AG09309 (cell line): Measurements from ENCODE around the gene DHRS2.

Experiments used
- DNase-seq: peaks from one replicate; pipeline ENCODE4 v3.0.0-alpha.2; 2010; ENCODE audit warnings: low read depth
- H3K4me3 ChIP-seq: 2 replicates; pipeline ENCODE4 v1.5.1; 2011; ENCODE audit warnings: mild to moderate bottlenecking, low read depth, low read length, moderate library complexity; ENCODE audit not compliant: control insufficient read depth
- TF ChIP-seq, protein P1 (sequence below): IDR thresholded peaks from 2 replicates; pipeline ENCODE4 v1.5.1; 2011; ENCODE audit warnings: mild to moderate bottlenecking, low read depth, low read length, inconsistent platforms; ENCODE audit not compliant: insufficient read depth, control insufficient read depth; ENCODE audit errors: missing control alignments

Gene DHRS2

DNA sequence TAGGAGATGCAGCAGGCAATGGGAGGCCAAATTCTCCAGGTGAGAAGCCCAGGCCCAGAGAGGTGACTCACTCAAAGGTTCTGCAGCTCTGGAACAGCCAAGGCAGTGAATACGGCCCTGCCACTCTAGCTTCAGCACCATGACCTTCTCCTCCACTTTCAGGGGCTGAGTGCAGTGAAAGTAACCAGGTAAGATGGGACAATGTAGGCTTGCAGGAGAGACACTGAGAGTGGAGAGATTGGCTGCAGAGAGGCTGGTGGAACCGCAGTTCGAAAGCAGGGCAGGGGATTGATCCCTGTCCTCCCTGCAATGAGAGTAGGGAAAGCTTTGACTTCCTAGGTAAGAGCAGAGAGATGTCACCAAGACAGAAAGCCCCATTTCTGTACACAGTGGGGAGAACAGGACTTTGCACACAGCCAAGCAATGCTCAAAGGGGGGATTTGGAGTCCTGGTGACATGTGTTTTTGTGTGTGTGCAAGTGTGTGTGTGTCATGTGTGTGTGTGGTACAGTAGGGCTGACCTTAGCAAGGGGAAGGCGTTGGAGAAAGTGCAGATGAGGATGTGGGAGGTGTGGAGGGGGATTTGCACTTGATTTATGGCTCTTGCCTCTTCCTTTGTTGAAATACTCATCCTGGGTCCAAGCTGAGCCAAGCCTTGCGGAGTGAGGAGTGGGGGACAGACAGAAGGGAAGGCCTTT lies 12.7 kb downstream of the DHRS2 start:
- no peak for DNase-seq
- H3K4me3 ChIP-seq: no peak overlapping the region
- TF ChIP-seq, protein P1, sequence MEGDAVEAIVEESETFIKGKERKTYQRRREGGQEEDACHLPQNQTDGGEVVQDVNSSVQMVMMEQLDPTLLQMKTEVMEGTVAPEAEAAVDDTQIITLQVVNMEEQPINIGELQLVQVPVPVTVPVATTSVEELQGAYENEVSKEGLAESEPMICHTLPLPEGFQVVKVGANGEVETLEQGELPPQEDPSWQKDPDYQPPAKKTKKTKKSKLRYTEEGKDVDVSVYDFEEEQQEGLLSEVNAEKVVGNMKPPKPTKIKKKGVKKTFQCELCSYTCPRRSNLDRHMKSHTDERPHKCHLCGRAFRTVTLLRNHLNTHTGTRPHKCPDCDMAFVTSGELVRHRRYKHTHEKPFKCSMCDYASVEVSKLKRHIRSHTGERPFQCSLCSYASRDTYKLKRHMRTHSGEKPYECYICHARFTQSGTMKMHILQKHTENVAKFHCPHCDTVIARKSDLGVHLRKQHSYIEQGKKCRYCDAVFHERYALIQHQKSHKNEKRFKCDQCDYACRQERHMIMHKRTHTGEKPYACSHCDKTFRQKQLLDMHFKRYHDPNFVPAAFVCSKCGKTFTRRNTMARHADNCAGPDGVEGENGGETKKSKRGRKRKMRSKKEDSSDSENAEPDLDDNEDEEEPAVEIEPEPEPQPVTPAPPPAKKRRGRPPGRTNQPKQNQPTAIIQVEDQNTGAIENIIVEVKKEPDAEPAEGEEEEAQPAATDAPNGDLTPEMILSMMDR: no peak

DNA sequence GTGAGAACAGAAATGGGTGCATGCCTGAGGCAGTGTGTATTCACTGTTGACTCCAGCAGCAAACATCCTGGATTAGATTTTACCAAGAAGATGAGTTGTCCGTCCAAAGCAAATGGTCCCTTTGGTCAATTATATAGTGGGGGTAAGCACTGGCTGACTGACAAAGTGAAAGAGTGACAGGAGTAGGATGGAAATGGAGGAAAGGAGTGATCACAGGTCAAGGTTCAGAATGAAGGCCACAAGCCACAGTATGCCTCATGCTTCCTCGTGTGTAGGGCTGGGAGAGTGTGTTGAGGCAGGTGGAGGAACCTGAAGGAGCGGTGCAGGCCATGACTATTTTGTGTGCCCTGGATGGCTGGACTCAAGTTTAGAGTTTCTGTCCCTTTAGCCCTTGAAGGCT lies 14.3 kb downstream of the DHRS2 start:
- no peak overlapping the region for H3K4me3 ChIP-seq
- no peak for DNase-seq
- TF ChIP-seq, protein P1: no peak

DNA sequence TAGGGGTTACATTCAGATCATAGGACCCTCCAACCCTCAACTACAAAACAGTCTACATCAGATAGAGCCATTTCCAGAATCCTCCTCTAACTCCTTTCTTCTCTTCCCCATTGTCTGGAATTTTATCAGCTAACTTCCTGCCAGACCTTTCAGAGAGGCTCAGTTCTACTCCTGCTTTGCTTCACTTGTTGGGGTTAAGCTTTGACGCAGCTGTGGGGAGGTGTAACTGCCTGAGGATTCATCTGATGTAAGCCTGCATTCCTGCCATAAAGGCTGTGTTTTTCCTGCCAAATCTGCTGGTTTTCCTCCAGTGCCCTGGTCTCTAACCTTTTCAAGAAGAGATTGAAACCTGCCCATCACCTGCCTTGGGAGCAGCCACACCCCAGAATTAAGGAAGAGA lies 16.9 kb downstream of the DHRS2 start:
- no peak for DNase-seq
- TF ChIP-seq, protein P1: no peak
- H3K4me3 ChIP-seq: no peak overlapping the region

DNA sequence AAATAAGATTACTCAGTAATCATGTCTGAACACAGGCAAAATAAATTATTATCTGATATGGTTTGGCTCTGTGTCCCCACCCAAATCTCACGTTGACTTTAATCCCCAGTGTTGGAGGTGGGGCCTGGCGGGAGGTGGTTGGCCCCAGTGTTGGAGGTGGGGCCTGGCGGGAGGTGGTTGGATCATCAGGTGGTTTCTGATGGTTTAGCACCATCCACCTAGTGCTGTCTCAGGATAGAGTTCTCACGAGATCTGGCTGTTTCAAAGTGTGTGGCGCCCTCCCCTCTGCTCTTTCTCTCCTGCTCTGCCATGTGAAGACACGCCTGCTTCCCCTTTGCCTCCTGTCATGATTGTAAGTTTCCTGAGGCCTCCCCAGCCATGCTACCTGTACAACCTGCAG lies 18.1 kb downstream of the DHRS2 start:
- no peak overlapping the region for H3K4me3 ChIP-seq
- no peak for DNase-seq
- TF ChIP-seq, protein P1: no peak

DNA sequence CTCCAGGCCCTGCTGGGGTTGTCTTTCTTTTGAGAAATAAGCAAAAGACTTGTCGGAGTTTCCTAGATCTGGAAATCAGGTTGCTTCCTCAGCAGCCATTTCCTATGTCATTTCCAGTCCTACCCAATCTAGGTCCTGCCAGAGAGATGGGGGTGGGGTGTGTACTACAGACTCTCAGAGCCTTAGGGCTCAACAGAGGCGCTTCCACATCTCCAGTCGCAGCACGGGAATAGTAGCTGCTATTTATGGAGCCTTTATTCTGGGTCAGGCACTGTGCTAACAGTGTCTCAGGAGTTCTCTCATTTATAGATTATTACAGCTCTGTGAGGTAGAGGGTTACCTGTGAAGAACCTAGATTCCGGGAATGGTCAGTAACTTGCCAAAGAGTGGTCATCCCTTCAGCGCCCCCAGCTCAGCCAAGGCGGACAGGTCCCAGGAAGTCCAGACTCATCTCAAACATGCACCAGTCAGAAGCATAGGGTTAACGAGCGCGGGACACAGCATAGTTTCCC lies 21.9 kb downstream of the DHRS2 start:
- TF ChIP-seq, protein P1: no peak
- no peak for DNase-seq
- H3K4me3 ChIP-seq: no peak overlapping the region

DNA sequence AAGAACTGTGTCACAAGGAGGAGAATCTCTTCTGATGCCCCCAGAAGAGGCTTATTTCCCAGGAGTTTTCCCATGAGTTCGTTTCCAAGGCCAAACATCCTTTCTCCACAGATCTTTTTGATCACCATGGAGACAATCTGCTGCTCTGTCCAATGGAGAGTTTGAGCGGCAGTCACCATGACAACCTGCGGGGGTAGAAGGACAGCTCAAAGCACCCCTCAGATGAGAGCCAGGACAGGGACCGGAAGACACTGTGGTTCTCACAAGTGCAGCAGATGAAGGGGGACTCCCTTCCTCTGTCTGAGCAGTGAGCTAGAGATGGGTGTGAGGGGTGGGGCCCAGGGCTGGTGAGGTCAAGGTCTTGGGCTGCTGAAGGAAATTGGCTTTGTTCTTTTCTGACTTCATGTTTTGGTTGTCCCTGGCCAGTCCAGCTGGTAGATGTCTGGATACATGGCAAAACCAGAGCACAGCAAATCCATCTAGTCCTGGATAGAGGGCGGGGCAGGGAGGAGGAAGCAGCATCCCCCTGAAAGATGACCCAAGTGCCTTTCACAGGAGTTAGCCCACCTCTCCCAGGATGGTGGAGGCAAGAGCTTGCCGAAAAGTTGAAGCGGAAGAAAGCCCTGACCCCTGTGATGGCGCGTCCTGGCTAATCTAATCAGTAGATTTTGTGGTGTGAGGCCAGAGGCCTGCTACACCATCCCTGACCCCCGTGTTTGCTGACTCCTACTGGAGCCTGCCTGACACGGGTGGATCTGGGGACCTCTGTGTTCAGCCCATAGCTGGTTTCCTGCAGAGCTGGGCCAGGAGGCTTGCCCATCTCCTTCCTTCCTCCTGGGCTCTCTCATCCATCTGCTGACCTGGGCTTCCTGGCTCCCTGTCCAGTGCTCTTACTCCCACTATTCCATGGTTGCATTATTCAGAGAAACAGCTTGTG lies 24.4 kb downstream of the DHRS2 start:
- no peak overlapping the region for H3K4me3 ChIP-seq
- no peak for DNase-seq
- TF ChIP-seq, protein P1: no peak
